Measurements from ENCODE around the gene HEMGN.

The HEMGN gene

DNA sequence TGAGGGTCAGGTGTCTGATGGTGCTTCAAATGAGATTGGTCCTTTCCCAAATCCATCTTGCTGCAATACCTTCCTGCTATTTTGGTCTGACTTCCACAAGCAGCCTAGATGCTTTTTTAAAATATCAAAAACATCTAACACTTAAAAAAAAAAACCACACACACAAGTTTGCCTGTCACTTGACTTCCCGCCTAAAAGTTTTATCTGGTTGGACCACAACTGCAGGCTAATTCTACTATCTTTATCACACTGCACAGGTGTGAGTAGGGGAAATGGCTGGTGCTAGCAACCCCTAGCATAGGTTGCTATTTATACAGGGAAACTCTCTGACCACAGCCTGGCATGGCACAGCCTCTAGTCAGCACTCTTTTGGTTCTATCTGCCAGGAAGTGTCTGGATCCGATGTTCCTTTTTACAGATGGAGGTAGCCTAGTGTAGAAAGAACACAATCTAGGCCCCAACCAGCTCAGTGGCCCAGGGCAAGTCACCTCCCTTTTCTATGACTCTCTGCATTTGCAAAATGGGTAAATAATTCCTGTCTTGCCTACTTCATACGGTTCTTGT is at the start of gene HEMGN:
Gene HEMGN (minus strand): TSS at position 92 of the 564 bp plus-strand sequence. CDS start 36 bp downstream, at position 56.
- no peak for DNase-seq (ENCODE audit: low spot score in 2 of 2)
- Histone ChIP-seq H3K4me1 (no peaks in the 10 kb centered on the region), H3K4me3 (no peak within 1 kb of the TSS), H3K27me3 (ENCODE audit: low read depth) (peaks cover 69% of the 10 kb centered on the region), H3K36me3 (replicated peaks) (no peaks in the 10 kb centered on the region), H3K9me3 (no peaks in the 10 kb centered on the region)
- in situ Hi-C loops (cut with MboI; ENCODE audit: low sequenced_read_pairs), result no loop called here

- no peaks in the 10 kb centered on the region for H3K27me3 ChIP-seq (ENCODE audit: low read depth)
- H3K9me3 ChIP-seq, result no peaks in the 10 kb centered on the region
- H3K36me3 ChIP-seq (replicated peaks), result peaks cover 10% of the 10 kb centered on the region
- in situ Hi-C loops (cut with MboI; ENCODE audit: low sequenced_read_pairs), result loop anchor here (5.0 kb wide), 1 partner anchor 50 kb away; no protein-coding TSS in a partner anchor
- DNase-seq (ENCODE audit: low spot score in 2 of 2), result no peak
- H3K4me1 ChIP-seq, result peaks cover 48% of the 10 kb centered on the region
- no peak overlapping the region for H3K4me3 ChIP-seq
Observed at GRCh38 chr9:97987487-97987886, 49.5 kb upstream of the HEMGN start.

- no peaks in the 10 kb centered on the region for H3K9me3 ChIP-seq
- peaks cover 54% of the 10 kb centered on the region for H3K4me1 ChIP-seq
- H3K36me3 ChIP-seq (replicated peaks), result peaks cover 9% of the 10 kb centered on the region
- no peaks in the 10 kb centered on the region for H3K27me3 ChIP-seq (ENCODE audit: low read depth)
- H3K4me3 ChIP-seq, result peak overlapping the region; percentile 88
- DNase-seq (ENCODE audit: low spot score in 2 of 2), result peak in 1 of 2 experiments; percentile 54
- in situ Hi-C loops (cut with MboI; ENCODE audit: low sequenced_read_pairs), result loop anchor here (5.0 kb wide), 1 partner anchor 52 kb away; no protein-coding TSS in a partner anchor
Observed at GRCh38 chr9:97985058-97985861, 47.3 kb upstream of the HEMGN start.

DNA sequence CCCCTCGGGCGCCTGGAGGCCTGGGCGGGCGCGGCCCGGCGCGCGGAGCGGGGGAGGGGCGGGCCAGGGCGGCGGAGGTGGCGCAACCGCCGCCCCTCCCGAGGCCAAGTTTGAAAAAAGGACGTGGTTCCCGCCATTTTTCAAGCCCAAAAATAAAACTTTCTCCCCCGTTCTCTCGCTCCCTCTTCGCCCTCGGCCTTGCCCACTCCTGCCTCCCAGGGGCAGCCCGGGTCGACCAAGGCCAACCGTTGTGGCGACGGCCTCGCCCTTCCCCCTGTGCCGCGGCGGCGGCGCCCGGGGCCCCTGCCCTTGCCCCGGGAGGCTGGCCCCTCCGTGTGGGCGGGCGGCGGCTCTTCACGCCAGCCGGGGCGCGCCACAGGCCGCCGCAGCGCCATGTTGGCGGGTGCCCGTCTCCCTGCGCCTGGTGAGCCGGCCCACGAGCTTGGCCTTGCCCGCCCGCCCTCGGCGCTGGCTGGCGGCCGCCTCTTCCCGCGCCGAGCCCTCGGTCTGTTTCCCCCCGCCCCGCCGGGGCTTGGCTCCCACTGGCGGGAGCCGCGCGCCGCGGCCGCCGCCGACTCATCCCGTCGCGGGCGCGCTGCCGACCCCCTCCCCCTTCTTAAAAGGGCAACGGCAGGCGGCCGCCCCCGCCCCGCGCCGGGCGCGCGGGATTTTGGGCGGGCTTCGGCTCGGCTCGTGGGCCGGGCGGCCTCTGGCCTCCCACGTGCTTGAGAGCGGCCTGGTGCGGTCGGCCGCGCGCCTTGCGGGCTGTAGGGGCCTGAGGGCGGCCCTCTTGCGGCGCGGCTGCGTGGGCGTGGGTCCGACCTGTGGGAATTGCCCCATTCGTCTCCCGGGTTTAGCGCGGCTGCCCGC is 46.5 kb upstream of the HEMGN start:
- in situ Hi-C loops (cut with MboI; ENCODE audit: low sequenced_read_pairs), result loop anchor here (5.0 kb wide), 1 partner anchor 53 kb away; no protein-coding TSS in a partner anchor
- H3K4me3 ChIP-seq, result peak overlapping the region; percentile 88
- H3K27me3 ChIP-seq (ENCODE audit: low read depth), result no peaks in the 10 kb centered on the region
- H3K36me3 ChIP-seq (replicated peaks), result peaks cover 5% of the 10 kb centered on the region
- peak; percentile 38 to 78 for DNase-seq (ENCODE audit: low spot score in 2 of 2)
- no peaks in the 10 kb centered on the region for H3K9me3 ChIP-seq
- H3K4me1 ChIP-seq, result peaks cover 50% of the 10 kb centered on the region

DNA sequence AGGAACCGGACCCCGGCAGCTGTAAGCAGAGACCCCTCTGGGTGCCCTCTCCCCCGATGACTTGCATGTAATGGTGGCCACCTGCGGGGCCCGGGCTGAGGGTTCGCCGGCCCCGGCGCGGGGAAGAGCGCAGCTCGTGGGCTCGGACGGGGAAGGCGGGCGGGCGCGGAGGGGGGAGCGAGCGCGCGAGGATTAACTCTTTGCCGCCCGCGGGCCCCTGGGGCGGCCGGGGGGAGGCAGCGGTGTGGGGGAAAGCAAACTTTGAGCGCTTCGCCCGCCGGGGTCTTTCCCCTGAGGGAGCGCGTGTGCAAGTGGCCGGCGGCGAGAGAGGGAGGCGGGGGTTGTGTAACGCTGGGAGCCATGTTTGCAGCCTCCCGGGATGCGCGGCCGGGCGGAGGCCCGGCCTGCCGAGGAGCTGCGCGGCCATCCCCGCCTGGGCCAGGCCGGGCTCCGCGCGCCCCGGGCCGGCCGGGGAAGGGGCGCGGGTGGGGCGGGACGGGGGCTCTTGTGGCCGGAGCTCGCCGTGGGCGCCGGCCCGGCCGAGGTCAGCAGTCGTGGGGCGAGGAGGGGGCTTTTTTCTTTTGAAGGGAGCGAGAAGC is 45.7 kb upstream of the HEMGN start:
- peaks cover 5% of the 10 kb centered on the region for H3K36me3 ChIP-seq (replicated peaks)
- peaks cover 44% of the 10 kb centered on the region for H3K4me1 ChIP-seq
- no peaks in the 10 kb centered on the region for H3K27me3 ChIP-seq (ENCODE audit: low read depth)
- DNase-seq (ENCODE audit: low spot score in 2 of 2), result peak in 1 of 2 experiments; percentile 62
- H3K9me3 ChIP-seq, result no peaks in the 10 kb centered on the region
- H3K4me3 ChIP-seq, result peak overlapping the region; percentile 88
- in situ Hi-C loops (cut with MboI; ENCODE audit: low sequenced_read_pairs), result no loop called here

- in situ Hi-C loops (cut with MboI; ENCODE audit: low sequenced_read_pairs), result no loop called here
- Histone ChIP-seq H3K9me3 (no peaks in the 10 kb centered on the region), H3K4me3 (peak within 1 kb of the TSS; percentile 88), H3K36me3 (replicated peaks) (peaks cover 5% of the 10 kb centered on the region), H3K4me1 (peaks cover 39% of the 10 kb centered on the region), H3K27me3 (ENCODE audit: low read depth) (no peaks in the 10 kb centered on the region)
- DNase-seq (ENCODE audit: low spot score in 2 of 2), result peak; percentile 91 to 94
Observed at GRCh38 chr9:97982683-97983588, 45.0 kb upstream of the HEMGN start, which contains the start of gene ANP32B. ANP32B (plus strand) TSS chr9:97983341; CDS start chr9:97983556, 215 bp downstream.

GRCh38 chr9:97981846-97982682 is 44.1 kb upstream of the HEMGN start:
- peaks cover 31% of the 10 kb centered on the region for H3K4me1 ChIP-seq
- peak; percentile 29 to 35 for DNase-seq (ENCODE audit: low spot score in 2 of 2)
- in situ Hi-C loops (cut with MboI; ENCODE audit: low sequenced_read_pairs), result no loop called here
- H3K36me3 ChIP-seq (replicated peaks), result peaks cover 5% of the 10 kb centered on the region
- H3K9me3 ChIP-seq, result no peaks in the 10 kb centered on the region
- peak overlapping the region; percentile 88 for H3K4me3 ChIP-seq
- no peaks in the 10 kb centered on the region for H3K27me3 ChIP-seq (ENCODE audit: low read depth)

DNA sequence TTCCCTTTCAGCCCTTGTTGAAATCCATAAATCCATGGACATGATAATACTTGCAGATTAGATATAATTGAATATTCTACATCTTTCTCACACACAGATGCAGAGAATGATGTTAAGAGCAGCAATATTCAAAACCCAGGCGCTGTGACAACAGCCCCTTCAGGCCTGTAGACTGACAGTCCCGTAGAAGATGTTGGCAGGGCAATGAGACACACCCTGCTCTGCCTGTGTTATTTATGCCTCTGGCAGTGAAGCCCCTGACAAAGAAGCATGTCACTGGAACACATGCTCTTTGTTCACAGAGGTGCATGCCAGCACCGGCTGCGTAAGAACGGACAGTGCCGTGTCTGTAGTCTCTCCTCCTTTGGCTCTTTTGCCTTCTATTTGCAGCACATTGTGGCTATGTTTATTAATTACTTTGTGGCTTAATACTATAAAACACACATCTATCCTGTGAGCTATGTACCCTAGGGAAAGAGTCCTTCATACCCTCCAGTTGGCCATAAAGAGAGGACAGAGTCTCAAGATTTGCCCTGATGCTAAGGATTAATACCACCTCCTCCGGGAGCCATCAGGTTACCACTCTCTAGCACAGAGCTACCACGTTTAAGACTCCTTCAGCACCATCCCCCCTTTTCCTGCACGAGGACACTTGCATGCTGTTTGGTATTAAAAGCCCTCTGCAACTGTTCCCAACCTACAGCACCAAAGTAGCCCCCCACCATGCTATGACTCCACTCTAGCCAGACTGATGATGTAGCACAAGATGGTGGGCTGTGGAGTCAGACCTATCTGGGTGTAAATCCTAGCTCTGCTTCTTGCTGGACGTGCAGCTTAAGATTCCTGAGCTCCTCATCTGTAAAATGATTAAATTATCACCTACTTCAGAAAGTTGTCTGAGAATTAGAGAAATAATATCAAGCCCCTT is 43.2 kb upstream of the HEMGN start:
- peaks cover 5% of the 10 kb centered on the region for H3K36me3 ChIP-seq (replicated peaks)
- peaks cover 22% of the 10 kb centered on the region for H3K4me1 ChIP-seq
- no peaks in the 10 kb centered on the region for H3K27me3 ChIP-seq (ENCODE audit: low read depth)
- peak; percentile 74 to 82 for DNase-seq (ENCODE audit: low spot score in 2 of 2)
- no peak overlapping the region for H3K4me3 ChIP-seq
- in situ Hi-C loops (cut with MboI; ENCODE audit: low sequenced_read_pairs), result no loop called here
- H3K9me3 ChIP-seq, result no peaks in the 10 kb centered on the region

- in situ Hi-C loops (cut with MboI; ENCODE audit: low sequenced_read_pairs), result no loop called here
- peaks cover 3% of the 10 kb centered on the region for H3K36me3 ChIP-seq (replicated peaks)
- H3K9me3 ChIP-seq, result no peaks in the 10 kb centered on the region
- H3K4me1 ChIP-seq, result peaks cover 14% of the 10 kb centered on the region
- no peak overlapping the region for H3K4me3 ChIP-seq
- DNase-seq (ENCODE audit: low spot score in 2 of 2), result no peak
- no peaks in the 10 kb centered on the region for H3K27me3 ChIP-seq (ENCODE audit: low read depth)
Observed at GRCh38 chr9:97980479-97980803, 42.5 kb upstream of the HEMGN start.

GRCh38 chr9:97979788-97980478 is 42.0 kb upstream of the HEMGN start:
- in situ Hi-C loops (cut with MboI; ENCODE audit: low sequenced_read_pairs), result no loop called here
- DNase-seq (ENCODE audit: low spot score in 2 of 2), result no peak
- H3K36me3 ChIP-seq (replicated peaks), result no peaks in the 10 kb centered on the region; the same call in 1 of the 2 replicates
- no peaks in the 10 kb centered on the region for H3K27me3 ChIP-seq (ENCODE audit: low read depth)
- peaks cover 11% of the 10 kb centered on the region for H3K4me1 ChIP-seq
- H3K4me3 ChIP-seq, result no peak overlapping the region
- H3K9me3 ChIP-seq, result no peaks in the 10 kb centered on the region

Measured in HAP-1 (cell line).